ENCODE data around the gene COL21A1. TPM values are rescaled to one million over a fixed set of nuclear protein-coding genes. Genes with fewer than 3 reads are reported as not detected.

Gene COL21A1
- total RNA-seq, 2 experiments from 2014 or later, result not detected

GRCh38 chr6:56156643-56157042, 90.7 kb downstream of the COL21A1 start:
- no peak overlapping the region for H3K4me3 ChIP-seq (ENCODE audit: low read length)
- DNase-seq (no peak), ATAC-seq (ENCODE audit: poor library complexity) (no peak)
- POLR2A ChIA-PET, result no interaction called here
- H3K9me3 ChIP-seq (ENCODE audit: control insufficient read depth in 1 of 2, insufficient read depth in 1 of 2, low read length in 2 of 2), result peaks cover 2 to 9% of the 10 kb centered on the region in 2 experiments
- no peaks in the 10 kb centered on the region for H3K36me3 ChIP-seq (ENCODE audit: insufficient read depth, low read length)
- H3K4me1 ChIP-seq (ENCODE audit: insufficient read depth, low read length), result no peaks in the 10 kb centered on the region
- Mint-ChIP-seq H3K4me3 (no peak overlapping the region), H3K27ac (no peak overlapping the region), H3K27me3 (no peaks in the 10 kb centered on the region), H3K4me1 (ENCODE audit: low read depth) (no peaks in the 10 kb centered on the region), H3K9me3 (peaks cover 23% of the 10 kb centered on the region), H3K36me3 (ENCODE audit: low read depth) (no peaks in the 10 kb centered on the region)
- TF ChIP-seq CTCF (IDR thresholded peaks at IDR 0.05), result no peak
- no peaks in the 10 kb centered on the region for H3K27me3 ChIP-seq (ENCODE audit: control insufficient read depth in 1 of 2, insufficient read depth in 2 of 2, low read length in 2 of 2)
- no peak overlapping the region for H3K27ac ChIP-seq (ENCODE audit: low read depth in 1 of 2, low read length in 2 of 2)
- intact Hi-C loops (cut with DNase I, micrococcal nuclease), result no loop called here
- CTCF ChIA-PET, result no interaction called here

GRCh38 chr6:56155634-56156141, 91.7 kb downstream of the COL21A1 start:
- ATAC-seq (ENCODE audit: poor library complexity) (no peak), DNase-seq (no peak)
- Histone ChIP-seq H3K27ac (ENCODE audit: low read depth in 1 of 2, low read length in 2 of 2) (no peak overlapping the region), H3K9me3 (ENCODE audit: control insufficient read depth in 1 of 2, insufficient read depth in 1 of 2, low read length in 2 of 2) (peaks cover 9% of the 10 kb centered on the region in 2 experiments), H3K36me3 (ENCODE audit: insufficient read depth, low read length) (no peaks in the 10 kb centered on the region), H3K4me1 (ENCODE audit: insufficient read depth, low read length) (no peaks in the 10 kb centered on the region), H3K27me3 (ENCODE audit: control insufficient read depth in 1 of 2, insufficient read depth in 2 of 2, low read length in 2 of 2) (no peaks in the 10 kb centered on the region), H3K4me3 (ENCODE audit: low read length) (no peak overlapping the region)
- Mint-ChIP-seq H3K9me3 (peaks cover 21% of the 10 kb centered on the region), H3K4me3 (no peak overlapping the region), H3K4me1 (ENCODE audit: low read depth) (no peaks in the 10 kb centered on the region), H3K27me3 (no peaks in the 10 kb centered on the region), H3K27ac (no peak overlapping the region), H3K36me3 (ENCODE audit: low read depth) (no peaks in the 10 kb centered on the region)
- ChIA-PET CTCF (no interaction called here), POLR2A (no interaction called here)
- intact Hi-C loops (cut with DNase I, micrococcal nuclease), result no loop called here
- TF ChIP-seq CTCF (IDR thresholded peaks at IDR 0.05), result no peak

GRCh38 chr6:56154076-56154475, 93.3 kb downstream of the COL21A1 start:
- ChIA-PET CTCF (no interaction called here), POLR2A (no interaction called here)
- Mint-ChIP-seq H3K27me3 (no peaks in the 10 kb centered on the region), H3K9me3 (peaks cover 24% of the 10 kb centered on the region), H3K36me3 (ENCODE audit: low read depth) (no peaks in the 10 kb centered on the region), H3K4me3 (no peak overlapping the region), H3K4me1 (ENCODE audit: low read depth) (no peaks in the 10 kb centered on the region), H3K27ac (no peak overlapping the region)
- ATAC-seq (ENCODE audit: poor library complexity), result no peak
- H3K27ac ChIP-seq (ENCODE audit: low read depth in 1 of 2, low read length in 2 of 2), result no peak overlapping the region
- H3K9me3 ChIP-seq (ENCODE audit: control insufficient read depth in 1 of 2, insufficient read depth in 1 of 2, low read length in 2 of 2), result peaks cover 14 to 15% of the 10 kb centered on the region in 2 experiments
- no peak overlapping the region for H3K4me3 ChIP-seq (ENCODE audit: low read length)
- no peak for DNase-seq
- H3K4me1 ChIP-seq (ENCODE audit: insufficient read depth, low read length), result no peaks in the 10 kb centered on the region
- H3K27me3 ChIP-seq (ENCODE audit: control insufficient read depth in 1 of 2, insufficient read depth in 2 of 2, low read length in 2 of 2), result no peaks in the 10 kb centered on the region
- H3K36me3 ChIP-seq (ENCODE audit: insufficient read depth, low read length), result no peaks in the 10 kb centered on the region
- intact Hi-C loops (cut with DNase I, micrococcal nuclease), result no loop called here
- no peak for TF ChIP-seq CTCF (IDR thresholded peaks at IDR 0.05)
